Measurements from ENCODE around the gene CYS1. TPM values are rescaled to one million over a fixed set of nuclear protein-coding genes. Genes with fewer than 3 reads are reported as not detected.

CYS1 gene
- polyA plus RNA-seq, 1 donor (not counting 4 experiments of a cell fraction or from before 2014, with no cell fraction given), result 0.14 TPM

GRCh38 chr2:10085668-10086059, 5.5 kb upstream of the CYS1 start:
- Histone ChIP-seq H3K4me2 (ENCODE audit: control insufficient read depth, extremely low read depth, insufficient read depth, low read depth, low read length) (no peak overlapping the region), H3K9ac (ENCODE audit: control insufficient read depth, extremely low read depth, insufficient read depth, low read length) (no peak overlapping the region), H3K4me3 (ENCODE audit: control insufficient read depth in 2 of 3, extremely low read depth in 1 of 3, insufficient read depth in 2 of 3, low read depth in 1 of 3, low read length in 3 of 3) (no peak overlapping the region), H3K79me2 (ENCODE audit: control insufficient read depth, insufficient read depth, low read length) (no peaks in the 10 kb centered on the region), H3K9me3 (ENCODE audit: control insufficient read depth, low read depth, low read length) (no peaks in the 10 kb centered on the region), H3K27me3 (ENCODE audit: control insufficient read depth, extremely low read depth, insufficient read depth, low read length) (peaks cover 33% of the 10 kb centered on the region), H4K20me1 (ENCODE audit: control insufficient read depth, extremely low read depth, insufficient read depth, low read length) (no peaks in the 10 kb centered on the region), H3K36me3 (ENCODE audit: control insufficient read depth in 2 of 2, extremely low read depth in 1 of 2, insufficient read depth in 2 of 2, low read length in 2 of 2) (no peaks in the 10 kb centered on the region), H3K27ac (ENCODE audit: control insufficient read depth, insufficient read depth, low read length) (no peak overlapping the region), H2AFZ (ENCODE audit: control insufficient read depth, low read length) (no peak overlapping the region), H3K4me1 (ENCODE audit: control insufficient read depth, extremely low read depth, insufficient read depth, low read length) (no peaks in the 10 kb centered on the region), H3K9me1 (ENCODE audit: control insufficient read depth, extremely low read depth, insufficient read depth, low read length) (no peaks in the 10 kb centered on the region)
- dilution Hi-C loops (cut with MboI; ENCODE audit: extremely low pct_ligation_motif_present, low sequenced_read_pairs), result no loop called here
- TF ChIP-seq EZH2 (IDR thresholded peaks at IDR 0.05; ENCODE audit: low read length), result no peak
- TF ChIP-seq, protein P1, sequence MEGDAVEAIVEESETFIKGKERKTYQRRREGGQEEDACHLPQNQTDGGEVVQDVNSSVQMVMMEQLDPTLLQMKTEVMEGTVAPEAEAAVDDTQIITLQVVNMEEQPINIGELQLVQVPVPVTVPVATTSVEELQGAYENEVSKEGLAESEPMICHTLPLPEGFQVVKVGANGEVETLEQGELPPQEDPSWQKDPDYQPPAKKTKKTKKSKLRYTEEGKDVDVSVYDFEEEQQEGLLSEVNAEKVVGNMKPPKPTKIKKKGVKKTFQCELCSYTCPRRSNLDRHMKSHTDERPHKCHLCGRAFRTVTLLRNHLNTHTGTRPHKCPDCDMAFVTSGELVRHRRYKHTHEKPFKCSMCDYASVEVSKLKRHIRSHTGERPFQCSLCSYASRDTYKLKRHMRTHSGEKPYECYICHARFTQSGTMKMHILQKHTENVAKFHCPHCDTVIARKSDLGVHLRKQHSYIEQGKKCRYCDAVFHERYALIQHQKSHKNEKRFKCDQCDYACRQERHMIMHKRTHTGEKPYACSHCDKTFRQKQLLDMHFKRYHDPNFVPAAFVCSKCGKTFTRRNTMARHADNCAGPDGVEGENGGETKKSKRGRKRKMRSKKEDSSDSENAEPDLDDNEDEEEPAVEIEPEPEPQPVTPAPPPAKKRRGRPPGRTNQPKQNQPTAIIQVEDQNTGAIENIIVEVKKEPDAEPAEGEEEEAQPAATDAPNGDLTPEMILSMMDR (optimal IDR thresholded peaks at IDR 0.05 in 1 of 3, IDR thresholded peaks at IDR 0.05 in 1 of 3, conservative IDR thresholded peaks at IDR 0.05 in 1 of 3; ENCODE audit: extremely low read depth in 1 of 3, insufficient read depth in 2 of 3, low read length in 3 of 3), result no peak
- DNase-seq (ENCODE audit: low read depth, low spot score) (no peak), FAIRE-seq (no peak)

DNA sequence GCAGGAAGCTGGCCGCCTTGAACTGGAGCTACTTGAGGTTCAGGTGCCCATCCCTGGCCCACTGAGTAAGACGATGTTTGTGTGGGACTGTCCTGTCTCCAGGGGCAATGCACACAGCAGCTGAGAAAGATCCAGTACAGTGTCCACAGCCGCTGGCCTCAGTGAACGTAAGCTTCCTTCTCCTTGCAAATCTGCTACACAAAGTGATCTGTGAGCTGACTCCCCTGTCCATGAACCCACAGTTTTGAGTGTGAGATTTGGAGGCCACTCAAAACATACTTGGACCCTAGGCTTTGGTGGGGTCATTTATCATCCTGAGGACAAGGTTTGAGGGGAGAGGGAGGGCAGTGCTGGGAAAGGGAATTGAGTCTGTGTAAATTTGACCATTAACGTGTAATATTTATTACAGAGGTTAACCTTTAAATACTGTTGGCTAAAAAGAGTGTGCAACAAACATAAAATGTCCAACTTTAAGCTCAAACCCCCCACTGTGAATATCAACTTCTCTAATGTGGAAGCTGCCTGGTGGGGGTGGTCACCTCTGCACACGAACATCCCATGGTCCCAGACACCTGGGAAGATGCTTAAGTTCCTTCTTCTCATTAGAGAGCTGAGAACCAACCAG, 4.9 kb upstream of the CYS1 start:
- Histone ChIP-seq H3K4me1 (ENCODE audit: control insufficient read depth, extremely low read depth, insufficient read depth, low read length) (no peaks in the 10 kb centered on the region), H3K4me2 (ENCODE audit: control insufficient read depth, extremely low read depth, insufficient read depth, low read depth, low read length) (no peak overlapping the region), H3K9me3 (ENCODE audit: control insufficient read depth, low read depth, low read length) (no peaks in the 10 kb centered on the region), H3K9ac (ENCODE audit: control insufficient read depth, extremely low read depth, insufficient read depth, low read length) (no peak overlapping the region), H3K9me1 (ENCODE audit: control insufficient read depth, extremely low read depth, insufficient read depth, low read length) (no peaks in the 10 kb centered on the region), H3K4me3 (ENCODE audit: control insufficient read depth in 2 of 3, extremely low read depth in 1 of 3, insufficient read depth in 2 of 3, low read depth in 1 of 3, low read length in 3 of 3) (no peak overlapping the region), H3K27ac (ENCODE audit: control insufficient read depth, insufficient read depth, low read length) (no peak overlapping the region), H4K20me1 (ENCODE audit: control insufficient read depth, extremely low read depth, insufficient read depth, low read length) (no peaks in the 10 kb centered on the region), H3K27me3 (ENCODE audit: control insufficient read depth, extremely low read depth, insufficient read depth, low read length) (peaks cover 38% of the 10 kb centered on the region), H2AFZ (ENCODE audit: control insufficient read depth, low read length) (no peak overlapping the region), H3K36me3 (ENCODE audit: control insufficient read depth in 2 of 2, extremely low read depth in 1 of 2, insufficient read depth in 2 of 2, low read length in 2 of 2) (no peaks in the 10 kb centered on the region), H3K79me2 (ENCODE audit: control insufficient read depth, insufficient read depth, low read length) (no peaks in the 10 kb centered on the region)
- FAIRE-seq (no peak), DNase-seq (ENCODE audit: low read depth, low spot score) (no peak)
- dilution Hi-C loops (cut with MboI; ENCODE audit: extremely low pct_ligation_motif_present, low sequenced_read_pairs), result no loop called here
- TF ChIP-seq, protein P1 (optimal IDR thresholded peaks at IDR 0.05 in 1 of 3, IDR thresholded peaks at IDR 0.05 in 1 of 3, conservative IDR thresholded peaks at IDR 0.05 in 1 of 3; ENCODE audit: extremely low read depth in 1 of 3, insufficient read depth in 2 of 3, low read length in 3 of 3), result no peak
- no peak for TF ChIP-seq EZH2 (IDR thresholded peaks at IDR 0.05; ENCODE audit: low read length)
